ENCODE measurements around the gene ZNF304. TPM values are rescaled to one million over a fixed set of nuclear protein-coding genes. Genes with fewer than 3 reads are reported as not detected.

Gene ZNF304
- total RNA-seq, 4 donors from 2014 or later, result 4.1 to 25.0 (median 8.3) TPM

- Histone ChIP-seq H3K9me3 (peaks cover 0 to 25% of the 10 kb centered on the region in 2 donors), H3K27ac (no peak overlapping the region)
These were observed 16.9 kb upstream of the ZNF304 start for GRCh38 chr19:57334191-57334590.

GRCh38 chr19:57338877-57339276 is 12.2 kb upstream of the ZNF304 start:
- Histone ChIP-seq H3K27me3 (no peaks in the 10 kb centered on the region), H3K36me3 (no peaks in the 10 kb centered on the region), H3K4me3 (no peak overlapping the region), H3K27ac (no peak overlapping the region), H3K4me1 (no peaks in the 10 kb centered on the region), H3K9me3 (peaks cover 0 to 6% of the 10 kb centered on the region in 2 donors)
- DNase-seq, result no peak
- intact Hi-C loops (cut with DNase I; ENCODE audit: low total_unique reads), result no loop called here
- TF ChIP-seq CTCF (IDR thresholded peaks at IDR 0.05) (no peak), POLR2A (IDR thresholded peaks at IDR 0.05) (no peak)

More at GRCh38 chr19:57334191-57334590, 16.9 kb upstream of the ZNF304 start:
- TF ChIP-seq POLR2A (IDR thresholded peaks at IDR 0.05), result no peak
- TF ChIP-seq CTCF (IDR thresholded peaks at IDR 0.05), result no peak
- no peak for DNase-seq
- H3K36me3 ChIP-seq, result no peaks in the 10 kb centered on the region
- no peaks in the 10 kb centered on the region for H3K4me1 ChIP-seq
- no peaks in the 10 kb centered on the region for H3K27me3 ChIP-seq
- intact Hi-C loops (cut with DNase I; ENCODE audit: low total_unique reads), result no loop called here
- no peak overlapping the region for H3K4me3 ChIP-seq

- H3K36me3 ChIP-seq, result no peaks in the 10 kb centered on the region
- no peaks in the 10 kb centered on the region for H3K27me3 ChIP-seq
- no peaks in the 10 kb centered on the region for H3K9me3 ChIP-seq
- TF ChIP-seq POLR2A (IDR thresholded peaks at IDR 0.05), result no peak
- no peak for TF ChIP-seq CTCF (IDR thresholded peaks at IDR 0.05)
- no peak overlapping the region for H3K27ac ChIP-seq
- no peak for DNase-seq
- H3K4me3 ChIP-seq, result no peak overlapping the region
- intact Hi-C loops (cut with DNase I; ENCODE audit: low total_unique reads), result no loop called here
- H3K4me1 ChIP-seq, result no peaks in the 10 kb centered on the region
These were observed 8.5 kb upstream of the ZNF304 start for GRCh38 chr19:57342582-57342981.

GRCh38 chr19:57348136-57348535 is 2.9 kb upstream of the ZNF304 start:
- intact Hi-C loops (cut with DNase I; ENCODE audit: low total_unique reads), result no loop called here
- Histone ChIP-seq H3K4me1 (peaks cover 0 to 4% of the 10 kb centered on the region in 2 donors), H3K27me3 (no peaks in the 10 kb centered on the region), H3K4me3 (no peak overlapping the region), H3K9me3 (peaks cover 0 to 11% of the 10 kb centered on the region in 2 donors), H3K27ac (no peak overlapping the region), H3K36me3 (no peaks in the 10 kb centered on the region)
- no peak for TF ChIP-seq CTCF (IDR thresholded peaks at IDR 0.05)
- TF ChIP-seq POLR2A (IDR thresholded peaks at IDR 0.05), result no peak
- DNase-seq, result no peak

GRCh38 chr19:57351867-57352266 is 796 bp downstream of the ZNF304 start:
- peak overlapping the region; percentile 66 to 77 for H3K4me3 ChIP-seq
- H3K36me3 ChIP-seq, result no peaks in the 10 kb centered on the region
- peaks cover 0 to 4% of the 10 kb centered on the region in 2 donors for H3K4me1 ChIP-seq
- no peak for DNase-seq
- no peak for TF ChIP-seq POLR2A (IDR thresholded peaks at IDR 0.05)
- no peak for TF ChIP-seq CTCF (IDR thresholded peaks at IDR 0.05)
- peak overlapping the region; percentile 32 to 37 for H3K27ac ChIP-seq
- no peaks in the 10 kb centered on the region for H3K27me3 ChIP-seq
- intact Hi-C loops (cut with DNase I; ENCODE audit: low total_unique reads), result no loop called here
- peaks cover 0 to 47% of the 10 kb centered on the region in 2 donors for H3K9me3 ChIP-seq
